Medulla oblongata (tissue), 1 donor: ENCODE results near the gene LGR5.
"Not testable (repeated sequence)": the region's sequence is repeated elsewhere in the genome, so short reads cannot be mapped to it uniquely, and the experiment has no call there.

ENCODE experiments used
- DNase-seq: peaks from one replicate; pipeline ENCODE4 v3.0.0-alpha.2; 2015; ENCODE audit errors: extremely low spot score

The LGR5 gene

GRCh38 chr12:71475280-71475679, 35.7 kb downstream of the LGR5 start:
- peak; percentile 69 for DNase-seq

DNA sequence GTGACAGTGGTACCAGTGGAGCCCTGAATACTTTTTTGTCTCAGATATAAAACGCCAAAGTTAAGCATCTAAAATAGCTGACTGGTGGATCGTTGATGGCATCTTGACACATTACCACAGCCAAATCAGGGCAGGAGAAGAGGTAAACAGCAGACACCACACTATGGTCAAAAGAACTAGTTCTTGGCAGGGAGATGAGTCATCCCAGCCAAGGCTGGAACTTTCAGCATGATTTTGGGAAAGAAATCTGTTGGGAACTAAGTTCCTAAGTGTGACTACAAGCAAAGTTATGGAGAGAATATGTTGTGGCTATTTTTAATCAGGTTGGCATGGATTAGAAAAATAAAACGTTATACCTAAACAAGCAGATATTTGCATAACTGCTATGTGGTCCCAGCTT, 36.9 kb downstream of the LGR5 start:
- no peak for DNase-seq

DNA sequence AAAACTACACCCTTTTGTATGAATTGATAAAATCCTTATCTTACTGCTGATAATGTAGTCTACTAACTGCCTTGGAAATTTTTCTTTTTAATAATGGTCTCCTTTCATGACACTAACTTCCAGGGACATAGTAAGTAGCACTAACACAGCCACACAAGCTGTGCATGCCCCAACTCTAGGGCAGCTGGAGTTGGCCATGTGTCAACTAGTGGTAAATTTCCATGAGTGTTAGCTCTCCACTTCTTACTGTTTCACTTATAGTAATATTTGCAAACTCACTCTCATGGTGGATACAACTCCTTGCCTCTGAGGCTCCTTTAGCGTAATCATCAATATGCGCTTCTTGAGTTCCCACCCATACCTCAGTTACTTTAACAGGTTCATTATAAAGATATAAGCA, 38.0 kb downstream of the LGR5 start:
- DNase-seq, result no peak

DNA sequence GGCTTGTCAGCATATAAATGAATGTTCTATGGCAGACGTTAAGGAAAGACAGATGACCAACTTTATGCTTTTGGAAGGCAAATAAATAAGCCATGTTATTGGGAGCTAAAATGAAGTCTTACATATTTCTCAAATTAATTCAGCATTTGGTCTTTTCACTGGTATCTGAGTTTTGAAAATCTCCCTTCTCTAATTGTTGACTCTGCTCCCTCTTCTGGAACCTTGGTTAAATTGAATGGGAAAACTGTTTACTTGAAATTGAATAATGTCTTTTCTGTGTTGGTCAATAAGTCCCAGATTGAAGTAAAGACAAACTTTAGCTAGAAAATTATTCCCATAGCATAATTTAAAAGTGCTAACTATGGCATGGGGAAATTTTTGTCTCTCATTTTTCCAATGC, 38.7 kb downstream of the LGR5 start:
- peak; percentile 38 for DNase-seq

DNA sequence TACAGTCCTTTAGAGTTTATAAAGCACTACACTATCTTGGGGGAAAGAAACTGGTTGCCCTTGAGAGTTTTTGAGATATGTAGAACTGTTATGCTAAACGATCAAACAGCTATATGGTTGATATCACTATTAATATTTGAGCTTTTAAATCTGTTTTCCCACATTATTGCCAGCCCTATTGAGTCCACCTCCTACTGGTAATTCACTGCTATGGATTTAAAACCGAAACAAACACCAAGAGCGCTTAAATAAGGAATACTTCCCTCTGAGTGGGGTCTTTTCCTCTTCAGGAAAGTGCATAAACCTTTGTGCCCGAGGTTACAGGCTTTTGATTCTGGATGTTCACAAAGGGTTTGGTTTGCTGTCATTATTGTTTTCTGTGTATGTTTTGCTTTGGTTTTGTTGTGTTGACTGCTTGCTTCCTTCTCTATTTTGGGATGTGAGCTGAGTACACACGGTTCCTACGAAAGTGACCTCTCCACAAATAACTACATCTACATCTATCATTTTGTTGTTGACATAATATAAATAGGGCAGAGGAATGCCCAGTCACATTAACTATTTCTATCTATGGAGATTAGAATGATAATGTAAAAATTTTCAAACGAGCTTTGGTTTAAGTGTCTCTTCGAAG, 44.8 kb downstream of the LGR5 start:
- no peak for DNase-seq

DNA sequence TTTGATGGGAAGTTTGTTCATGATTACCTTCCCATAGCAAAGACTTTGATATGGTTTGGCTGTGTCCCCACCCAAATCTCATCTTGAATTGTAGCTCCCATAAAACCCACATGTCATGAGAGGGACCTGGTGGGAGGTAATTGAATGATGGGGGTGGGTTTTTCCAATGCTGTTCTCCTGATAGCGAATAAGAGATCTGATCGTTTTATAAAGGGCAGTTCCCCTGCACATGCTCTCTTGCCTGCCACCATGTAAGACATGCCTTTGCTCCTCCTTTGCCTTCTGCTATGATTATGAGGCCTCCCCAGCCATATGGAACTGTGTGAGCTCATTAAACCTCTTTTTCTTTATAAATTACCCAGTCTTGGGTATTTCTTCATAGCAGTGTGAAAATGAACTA, 51.2 kb downstream of the LGR5 start:
- not testable (repeated sequence) for DNase-seq

GRCh38 chr12:71492604-71493003, 53.0 kb downstream of the LGR5 start:
- no peak for DNase-seq

- DNase-seq, result no peak
Measured at GRCh38 chr12:71499834-71500233, 60.2 kb downstream of the LGR5 start.

DNA sequence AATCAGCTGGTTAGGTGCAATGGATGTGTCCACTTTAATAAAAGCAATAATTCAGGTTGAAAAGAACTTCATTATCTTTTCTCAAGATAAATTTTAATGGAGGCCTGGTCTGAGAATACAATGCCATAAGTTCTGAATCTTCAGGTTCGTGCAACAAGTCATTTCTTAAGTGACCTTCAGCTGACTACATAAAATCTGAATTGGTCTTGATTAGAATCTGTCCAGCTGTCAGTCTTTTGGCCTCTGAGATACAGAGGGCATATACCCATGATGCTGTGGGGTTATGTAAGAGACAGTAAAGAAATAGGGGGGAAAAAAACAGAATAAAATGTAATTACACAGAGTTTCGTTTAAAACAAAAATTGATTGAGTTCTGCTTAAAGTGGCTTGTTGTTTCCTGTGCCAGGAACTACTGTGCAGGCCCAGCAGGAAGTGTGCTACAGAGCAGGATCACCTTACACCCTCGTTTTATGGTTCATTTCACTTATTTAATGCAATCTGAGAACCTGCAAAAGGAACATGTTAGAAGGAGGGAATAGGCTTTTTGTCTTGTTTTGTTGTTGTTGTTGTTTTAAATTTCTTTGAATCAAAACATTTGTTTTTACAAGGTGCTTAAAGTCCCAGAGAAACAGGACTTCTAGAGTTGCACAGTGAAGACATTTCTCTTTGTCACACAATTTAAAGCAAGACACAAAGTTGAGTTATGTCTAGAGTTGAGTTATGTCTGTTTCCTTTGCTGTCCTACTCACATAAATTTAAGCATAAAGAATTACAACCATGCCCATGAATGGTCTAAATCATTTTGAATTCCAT, 64.2 kb downstream of the LGR5 start:
- DNase-seq, result no peak

DNA sequence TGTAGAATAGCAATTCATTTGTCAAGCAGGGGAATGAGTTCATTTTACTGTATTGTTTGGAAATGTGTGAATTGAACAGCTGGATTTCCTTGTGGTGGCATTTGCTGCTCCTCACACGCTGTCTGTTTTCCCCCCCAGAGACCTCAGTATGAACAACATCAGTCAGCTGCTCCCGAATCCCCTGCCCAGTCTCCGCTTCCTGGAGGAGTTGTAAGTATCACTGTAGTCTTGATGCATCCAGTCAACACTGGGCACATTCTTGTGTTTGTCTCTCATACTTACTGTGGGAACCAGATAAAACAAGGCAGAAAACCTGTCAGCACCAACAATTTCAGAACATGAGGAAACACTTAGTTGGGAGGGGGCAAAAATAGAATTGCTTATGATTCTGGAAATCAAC, 64.9 kb downstream of the LGR5 start:
- peak; percentile 18 for DNase-seq

- no peak for DNase-seq
Measured at GRCh38 chr12:71509705-71510104, 70.1 kb downstream of the LGR5 start.

- DNase-seq, result no peak
Measured at GRCh38 chr12:71517145-71517846, 77.7 kb downstream of the LGR5 start.

GRCh38 chr12:71521125-71521524, 81.5 kb downstream of the LGR5 start:
- no peak for DNase-seq

DNA sequence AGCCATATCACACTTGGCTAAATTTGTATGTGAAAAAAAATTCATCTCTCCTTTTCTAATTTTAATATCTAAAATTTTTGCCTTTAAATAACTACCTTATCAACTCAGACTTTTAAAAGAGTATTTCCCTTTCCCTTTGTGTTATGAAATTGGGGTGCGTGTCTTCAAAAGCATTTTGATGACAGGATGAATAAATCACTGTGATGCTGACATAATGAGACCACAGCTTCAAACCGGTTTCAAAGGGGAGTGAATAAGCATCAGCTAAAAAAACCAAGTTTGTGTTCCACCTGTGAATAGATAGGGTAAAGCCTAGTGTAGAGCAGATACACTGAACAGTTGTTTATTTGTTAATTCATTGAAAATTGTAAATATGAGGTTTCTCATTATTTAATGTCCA, 85.0 kb downstream of the LGR5 start:
- DNase-seq, result no peak

- no peak for DNase-seq
Measured at GRCh38 chr12:71533703-71534102, 94.1 kb downstream of the LGR5 start.

GRCh38 chr12:71536279-71536938, 96.8 kb downstream of the LGR5 start:
- no peak for DNase-seq

DNA sequence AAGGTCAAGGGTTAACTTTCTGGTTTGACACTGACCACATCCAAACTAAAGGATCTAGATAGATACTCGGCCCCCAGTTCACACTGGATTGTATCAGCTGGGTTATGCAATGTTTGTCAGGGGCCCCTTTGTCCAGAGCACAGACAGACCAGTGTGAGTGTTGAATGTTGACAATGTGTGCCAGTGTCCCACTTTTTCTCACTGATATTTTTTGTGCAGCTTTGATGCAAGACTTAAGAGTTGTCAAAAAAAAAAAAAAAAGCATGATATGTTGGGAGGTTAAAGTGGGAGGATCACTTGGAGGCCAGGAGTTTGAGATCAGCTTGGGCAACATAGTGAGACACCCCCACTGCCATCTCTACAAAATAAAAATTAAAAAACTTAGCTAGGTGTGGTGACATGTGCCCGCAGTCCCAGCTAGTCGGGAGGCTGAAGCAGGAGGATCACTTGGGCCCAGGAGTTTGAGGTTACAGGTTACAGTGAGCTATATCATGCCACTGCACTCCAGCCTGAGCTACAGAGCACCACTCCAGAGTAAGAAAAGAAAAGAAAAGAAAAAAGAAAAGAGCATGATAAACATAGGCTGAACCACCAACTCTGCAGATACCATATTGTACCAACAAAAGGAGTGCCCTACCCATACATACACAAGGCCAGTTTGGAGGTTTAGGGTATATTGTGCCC, 97.5 kb downstream of the LGR5 start:
- peak; percentile 61 for DNase-seq

DNA sequence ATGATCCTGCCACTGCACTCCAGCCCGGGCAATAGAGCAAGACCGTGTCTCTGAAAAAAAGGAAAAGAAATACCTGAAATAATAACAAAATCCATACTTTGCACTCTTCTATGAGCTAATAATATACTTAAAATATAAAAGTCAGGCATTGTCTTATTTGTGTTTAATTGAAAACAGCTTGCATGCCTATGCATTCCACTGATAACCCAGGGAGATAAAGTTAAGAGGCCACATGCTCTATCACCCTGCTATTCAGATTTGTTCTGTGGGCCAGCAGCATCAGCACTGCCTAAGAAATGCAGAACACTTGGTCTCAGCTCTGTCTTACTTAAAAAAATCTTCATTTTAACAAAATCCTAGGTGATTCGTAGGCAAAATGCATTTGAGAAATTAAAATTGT, 99.2 kb downstream of the LGR5 start:
- no peak for DNase-seq

GRCh38 chr12:71541583-71541982, 102.0 kb downstream of the LGR5 start:
- no peak for DNase-seq

GRCh38 chr12:71546322-71546861, 106.8 kb downstream of the LGR5 start:
- no peak for DNase-seq

DNA sequence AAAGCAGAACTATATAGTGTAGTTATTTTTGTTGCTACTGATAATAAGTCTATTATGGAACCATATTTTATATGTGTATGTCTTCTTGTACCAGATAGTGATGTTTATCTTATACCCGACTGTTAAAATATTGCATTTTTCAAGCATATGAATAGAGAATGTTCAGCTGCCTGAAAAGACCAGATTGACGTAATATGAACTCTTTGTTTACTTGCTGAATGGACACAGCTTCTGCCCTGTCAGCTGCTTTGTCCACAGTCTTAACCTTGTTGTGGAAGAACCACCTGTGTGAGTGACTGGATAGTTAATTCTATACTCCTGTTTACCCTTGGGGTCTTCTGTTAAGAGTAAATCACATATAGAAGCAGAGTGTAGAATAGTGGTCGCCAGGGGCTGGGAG, 109.3 kb downstream of the LGR5 start:
- DNase-seq, result peak; percentile 45
